K562 (cell line): Measurements from ENCODE around the gene USPL1. TPM values are rescaled to one million over a fixed set of nuclear protein-coding genes. Genes with fewer than 3 reads are reported as not detected.

Experiments used
- BACH1 ChIP-seq: fragments of 200-800 bp; sonication (Bioruptor generic); IDR thresholded peaks from 2 replicates; pipeline ENCODE4 v1.6.1; 2016; ENCODE audit warnings: missing genetic modification characterization, missing compliant biosample characterization
- CSDE1 ChIP-seq, 2 experiments: fragments of 450-650 bp; IDR thresholded peaks; 2 replicates each; pipeline ENCODE4 v1.6.1; 2016; ENCODE audit warnings: mild to moderate bottlenecking in 1 of 2
- MXI1 ChIP-seq: IDR thresholded peaks from 2 replicates; pipeline ENCODE4 v1.6.1; 2011; ENCODE audit warnings: low read depth, mild to moderate bottlenecking, improper control_type of control experiment, low read length
- NFATC3 ChIP-seq: fragments of 450-650 bp; IDR thresholded peaks from 2 replicates; pipeline ENCODE4 v1.6.1; 2017; ENCODE audit warnings: mild to moderate bottlenecking
- NR2C2 ChIP-seq, 2 experiments: fragments of 200-800 bp in 1 of 2; sonication (Bioruptor generic) in 1 of 2; sonication (generic) in 1 of 2; formaldehyde crosslinking in 1 of 2; IDR thresholded peaks; 2 replicates each; pipeline versions ENCODE4 v1.6.1 to v1.8.0; 2016 to 2022; ENCODE audit warnings: mild to moderate bottlenecking in 1 of 2, missing compliant biosample characterization in 1 of 2, missing genetic modification characterization in 1 of 2, missing genetic modification reagents in 1 of 2
- PCBP1 ChIP-seq: fragments of 200-400 bp; formaldehyde crosslinking; IDR thresholded peaks from 2 replicates; pipeline ENCODE4 v1.6.1; 2018; ENCODE audit warnings: mild to moderate bottlenecking, low read depth, low read length; ENCODE audit not compliant: poor library complexity, severe bottlenecking
- PPARD ChIP-seq: fragments of 250-450 bp; sonication (Bioruptor Pico); IDR thresholded peaks from 2 replicates; pipeline ENCODE4 v1.8.0; 2022; ENCODE audit warnings: inconsistent platforms, mild to moderate bottlenecking, moderate library complexity
- SRSF1 ChIP-seq: fragments of 200-400 bp; formaldehyde crosslinking; IDR thresholded peaks from 2 replicates; pipeline ENCODE4 v1.6.1; 2017; ENCODE audit warnings: mild to moderate bottlenecking, low read depth, low read length, moderate library complexity
- STAT5A ChIP-seq: IDR thresholded peaks from 2 replicates; pipeline ENCODE4 v1.6.1; 2012; ENCODE audit warnings: low read length, inconsistent platforms, borderline replicate concordance
- ZNF197 ChIP-seq: fragments of 200-800 bp; sonication (Bioruptor generic); IDR thresholded peaks from 2 replicates; pipeline ENCODE4 v1.6.1; 2016; ENCODE audit warnings: low read depth, missing genetic modification characterization, missing compliant biosample characterization
- ZNF384 ChIP-seq: IDR thresholded peaks from 2 replicates; pipeline ENCODE4 v1.6.1; 2012; ENCODE audit warnings: low read depth, low read length, improper control_type of control experiment
- ZNF785 ChIP-seq: fragments of 250-450 bp; sonication (Bioruptor Pico); IDR thresholded peaks from 2 replicates; pipeline ENCODE4 v1.4.0; 2020; ENCODE audit warnings: mild to moderate bottlenecking
- polyA plus RNA-seq, 8 experiments: library from polyadenylated mRNA; depleted of rRNA in 4 of 8; stranded (reverse) in 5 of 8; unstranded in 3 of 8; fragments of >200 nt; fragmentation: Nextera tagmentation in 2 of 8; fragmentation: Illumina TruSeq in 1 of 8; extraction: Ambion mirVana in 2 of 8; extraction: Trizol in 1 of 8; gene quantifications; 2 replicates each; pipeline versions ENCODE4 v1.2.1 to v1.2.3, GENCODE V29; 2011 to 2014; ENCODE audit warnings: inconsistent platforms in 1 of 8, missing spikeins in 1 of 8
- total RNA-seq, 7 experiments: library from RNA; depleted of rRNA in 6 of 7; stranded (reverse); fragments of >200 nt in 6 of 7; fragmentation: Illumina TruSeq in 2 of 7; extraction: Trizol in 2 of 7; gene quantifications; 2 replicates each; pipeline versions ENCODE4 v1.2.1 to v1.2.3, GENCODE V29; 2011 to 2021; ENCODE audit warnings: low replicate concordance in 1 of 7
- TF ChIP-seq, protein P1 (sequence below): fragments of 450-650 bp; IDR thresholded peaks from 2 replicates; pipeline ENCODE4 v1.6.1; 2016; ENCODE audit warnings: missing biosample characterization, missing genetic modification characterization
- TF ChIP-seq, protein P2 (sequence below): fragments of 250-450 bp; sonication (Bioruptor Pico); IDR thresholded peaks from 2 replicates; pipeline ENCODE4 v1.4.0; 2020; ENCODE audit warnings: mild to moderate bottlenecking
- TF ChIP-seq, protein P3 (sequence below): fragments of 450-650 bp; IDR thresholded peaks from 2 replicates; pipeline ENCODE4 v1.6.1; 2016; ENCODE audit warnings: low read depth, mild to moderate bottlenecking, moderate library complexity
- TF ChIP-seq, protein P4 (sequence below): fragments of 150-350 bp; conservative IDR thresholded peaks from 2 replicates; pipeline ENCODE4 v1.6.1; 2014; ENCODE audit warnings: low read length
- TF ChIP-seq, protein P5 (sequence below): sonication (generic); IDR thresholded peaks from 2 replicates; pipeline ENCODE4 v1.6.1; 2016
- TF ChIP-seq, protein P6 (sequence below): IDR thresholded peaks from 3 replicates; pipeline ENCODE4 v1.6.1; 2011; ENCODE audit warnings: borderline replicate concordance, mild to moderate bottlenecking; ENCODE audit not compliant: insufficient read length, insufficient read depth

USPL1 gene
- total and polyA plus RNA-seq, 9 of the 15 experiments (the other 6 are each of a cell fraction or from before 2014, with no cell fraction given) = 5.5 to 18.0 (median 12.0) TPM

DNA sequence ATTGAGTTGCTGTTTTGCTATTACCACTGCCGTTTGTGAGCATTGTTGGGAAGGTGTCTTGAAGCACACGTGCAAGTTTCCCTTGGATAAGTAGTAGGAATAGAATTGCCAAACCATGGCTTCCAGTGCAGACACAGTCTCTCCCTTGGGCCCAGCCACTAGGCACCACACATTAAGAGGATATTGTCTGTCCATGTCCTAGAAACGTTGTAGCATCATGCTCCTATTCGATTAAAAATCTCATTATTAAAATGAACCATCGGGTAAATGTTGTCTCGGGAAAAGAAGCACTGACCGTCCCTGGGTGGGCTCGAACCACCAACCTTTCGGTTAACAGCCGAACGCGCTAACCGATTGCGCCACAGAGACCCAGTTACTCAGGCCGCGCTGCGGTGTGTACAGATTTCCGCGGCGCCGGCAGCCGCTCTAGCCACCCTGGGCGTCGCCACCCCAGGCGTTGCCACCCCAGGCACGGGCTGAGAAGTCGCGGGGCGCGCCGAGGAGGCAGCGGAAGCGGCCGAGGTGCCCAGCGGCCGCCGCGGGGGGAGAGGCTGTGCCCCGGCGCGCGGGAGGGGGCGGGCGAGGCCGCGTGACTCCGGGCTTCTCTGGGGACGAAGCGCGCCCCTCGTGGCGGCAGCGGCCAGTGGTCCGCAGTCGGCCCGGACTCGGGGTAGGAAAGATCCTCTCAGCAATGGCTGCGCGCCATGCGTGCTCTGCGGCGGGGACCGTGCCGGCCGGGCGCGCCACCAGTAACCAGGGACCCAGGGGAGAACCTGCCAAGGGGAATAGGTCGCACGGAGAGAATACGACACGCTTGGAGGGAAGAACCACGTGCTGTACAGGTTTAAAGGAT, 56.2 kb downstream of the USPL1 start (continued):
- no peak for TF ChIP-seq BACH1 (tag)
- TF ChIP-seq, protein P1, sequence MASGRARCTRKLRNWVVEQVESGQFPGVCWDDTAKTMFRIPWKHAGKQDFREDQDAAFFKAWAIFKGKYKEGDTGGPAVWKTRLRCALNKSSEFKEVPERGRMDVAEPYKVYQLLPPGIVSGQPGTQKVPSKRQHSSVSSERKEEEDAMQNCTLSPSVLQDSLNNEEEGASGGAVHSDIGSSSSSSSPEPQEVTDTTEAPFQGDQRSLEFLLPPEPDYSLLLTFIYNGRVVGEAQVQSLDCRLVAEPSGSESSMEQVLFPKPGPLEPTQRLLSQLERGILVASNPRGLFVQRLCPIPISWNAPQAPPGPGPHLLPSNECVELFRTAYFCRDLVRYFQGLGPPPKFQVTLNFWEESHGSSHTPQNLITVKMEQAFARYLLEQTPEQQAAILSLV (tag) = no peak
- TF ChIP-seq, protein P2, sequence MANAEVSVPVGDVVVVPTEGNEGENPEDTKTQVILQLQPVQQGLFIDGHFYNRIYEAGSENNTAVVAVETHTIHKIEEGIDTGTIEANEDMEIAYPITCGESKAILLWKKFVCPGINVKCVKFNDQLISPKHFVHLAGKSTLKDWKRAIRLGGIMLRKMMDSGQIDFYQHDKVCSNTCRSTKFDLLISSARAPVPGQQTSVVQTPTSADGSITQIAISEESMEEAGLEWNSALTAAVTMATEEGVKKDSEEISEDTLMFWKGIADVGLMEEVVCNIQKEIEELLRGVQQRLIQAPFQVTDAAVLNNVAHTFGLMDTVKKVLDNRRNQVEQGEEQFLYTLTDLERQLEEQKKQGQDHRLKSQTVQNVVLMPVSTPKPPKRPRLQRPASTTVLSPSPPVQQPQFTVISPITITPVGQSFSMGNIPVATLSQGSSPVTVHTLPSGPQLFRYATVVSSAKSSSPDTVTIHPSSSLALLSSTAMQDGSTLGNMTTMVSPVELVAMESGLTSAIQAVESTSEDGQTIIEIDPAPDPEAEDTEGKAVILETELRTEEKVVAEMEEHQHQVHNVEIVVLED (CRISPR knock-in tag) = 0 out of 2 replicates have a peak, but pooled peaks have one; percentile 30
- TF ChIP-seq, protein P3, sequence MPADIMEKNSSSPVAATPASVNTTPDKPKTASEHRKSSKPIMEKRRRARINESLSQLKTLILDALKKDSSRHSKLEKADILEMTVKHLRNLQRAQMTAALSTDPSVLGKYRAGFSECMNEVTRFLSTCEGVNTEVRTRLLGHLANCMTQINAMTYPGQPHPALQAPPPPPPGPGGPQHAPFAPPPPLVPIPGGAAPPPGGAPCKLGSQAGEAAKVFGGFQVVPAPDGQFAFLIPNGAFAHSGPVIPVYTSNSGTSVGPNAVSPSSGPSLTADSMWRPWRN = no peak
- TF ChIP-seq PCBP1 = no peak
- TF ChIP-seq, protein P4, sequence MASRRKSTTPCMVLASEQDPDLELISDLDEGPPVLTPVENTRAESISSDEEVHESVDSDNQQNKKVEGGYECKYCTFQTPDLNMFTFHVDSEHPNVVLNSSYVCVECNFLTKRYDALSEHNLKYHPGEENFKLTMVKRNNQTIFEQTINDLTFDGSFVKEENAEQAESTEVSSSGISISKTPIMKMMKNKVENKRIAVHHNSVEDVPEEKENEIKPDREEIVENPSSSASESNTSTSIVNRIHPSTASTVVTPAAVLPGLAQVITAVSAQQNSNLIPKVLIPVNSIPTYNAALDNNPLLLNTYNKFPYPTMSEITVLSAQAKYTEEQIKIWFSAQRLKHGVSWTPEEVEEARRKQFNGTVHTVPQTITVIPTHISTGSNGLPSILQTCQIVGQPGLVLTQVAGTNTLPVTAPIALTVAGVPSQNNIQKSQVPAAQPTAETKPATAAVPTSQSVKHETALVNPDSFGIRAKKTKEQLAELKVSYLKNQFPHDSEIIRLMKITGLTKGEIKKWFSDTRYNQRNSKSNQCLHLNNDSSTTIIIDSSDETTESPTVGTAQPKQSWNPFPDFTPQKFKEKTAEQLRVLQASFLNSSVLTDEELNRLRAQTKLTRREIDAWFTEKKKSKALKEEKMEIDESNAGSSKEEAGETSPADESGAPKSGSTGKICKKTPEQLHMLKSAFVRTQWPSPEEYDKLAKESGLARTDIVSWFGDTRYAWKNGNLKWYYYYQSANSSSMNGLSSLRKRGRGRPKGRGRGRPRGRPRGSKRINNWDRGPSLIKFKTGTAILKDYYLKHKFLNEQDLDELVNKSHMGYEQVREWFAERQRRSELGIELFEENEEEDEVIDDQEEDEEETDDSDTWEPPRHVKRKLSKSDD = no peak
- TF ChIP-seq NR2C2 (CRISPR knock-in tag; IDR thresholded peaks at IDR 0.05) = no peak
- 0 out of 2 replicates have a peak, but pooled peaks have one; percentile 28 for TF ChIP-seq NR2C2 (tag; IDR thresholded peaks at IDR 0.05)
- no peak for TF ChIP-seq ZNF197 (CRISPR knock-in tag)
- TF ChIP-seq ZNF785 (CRISPR knock-in tag) = no peak
- no peak for TF ChIP-seq CSDE1 (IDR thresholded peaks at IDR 0.05)
- no peak for TF ChIP-seq STAT5A
- TF ChIP-seq, protein P5, sequence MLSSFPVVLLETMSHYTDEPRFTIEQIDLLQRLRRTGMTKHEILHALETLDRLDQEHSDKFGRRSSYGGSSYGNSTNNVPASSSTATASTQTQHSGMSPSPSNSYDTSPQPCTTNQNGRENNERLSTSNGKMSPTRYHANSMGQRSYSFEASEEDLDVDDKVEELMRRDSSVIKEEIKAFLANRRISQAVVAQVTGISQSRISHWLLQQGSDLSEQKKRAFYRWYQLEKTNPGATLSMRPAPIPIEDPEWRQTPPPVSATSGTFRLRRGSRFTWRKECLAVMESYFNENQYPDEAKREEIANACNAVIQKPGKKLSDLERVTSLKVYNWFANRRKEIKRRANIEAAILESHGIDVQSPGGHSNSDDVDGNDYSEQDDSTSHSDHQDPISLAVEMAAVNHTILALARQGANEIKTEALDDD = 0 out of 2 replicates have a peak, but pooled peaks have one; percentile 49
- TF ChIP-seq ZNF384 = 0 out of 2 replicates have a peak, but pooled peaks have one; percentile 6
- TF ChIP-seq SRSF1 = no peak
- TF ChIP-seq PPARD = no peak
- TF ChIP-seq NFATC3 = no peak
- TF ChIP-seq MXI1 = no peak
- TF ChIP-seq, protein P6, sequence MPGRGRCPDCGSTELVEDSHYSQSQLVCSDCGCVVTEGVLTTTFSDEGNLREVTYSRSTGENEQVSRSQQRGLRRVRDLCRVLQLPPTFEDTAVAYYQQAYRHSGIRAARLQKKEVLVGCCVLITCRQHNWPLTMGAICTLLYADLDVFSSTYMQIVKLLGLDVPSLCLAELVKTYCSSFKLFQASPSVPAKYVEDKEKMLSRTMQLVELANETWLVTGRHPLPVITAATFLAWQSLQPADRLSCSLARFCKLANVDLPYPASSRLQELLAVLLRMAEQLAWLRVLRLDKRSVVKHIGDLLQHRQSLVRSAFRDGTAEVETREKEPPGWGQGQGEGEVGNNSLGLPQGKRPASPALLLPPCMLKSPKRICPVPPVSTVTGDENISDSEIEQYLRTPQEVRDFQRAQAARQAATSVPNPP = no peak
